HCT116 (cell line): ENCODE measurements around the gene EPB41L4A.

ENCODE experiments used
- CEBPB ChIP-seq: IDR thresholded peaks from 2 replicates; pipeline ENCODE4 v1.6.1; 2012; ENCODE audit warnings: low read depth
- CTCF ChIP-seq, 3 experiments: fragments of 200-600 bp in 1 of 3; sonication (generic) in 1 of 3; IDR thresholded peaks in 2 of 3; conservative IDR thresholded peaks in 1 of 3; 2 replicates each; pipeline ENCODE4 v1.5.1; 2012 to 2017; ENCODE audit warnings: low read depth in 2 of 3, low read length in 2 of 3, antibody characterized with exemption in 1 of 3, borderline replicate concordance in 1 of 3, control low read depth in 1 of 3, mild to moderate bottlenecking in 1 of 3, mixed read lengths in 1 of 3, mixed run types in 1 of 3, moderate library complexity in 1 of 3; ENCODE audit not compliant: insufficient read depth in 1 of 3
- EZH2 ChIP-seq: fragments of 200-600 bp; sonication (generic); IDR thresholded peaks from 2 replicates; pipeline ENCODE4 v1.6.1; 2017; ENCODE audit warnings: antibody characterized with exemption, mixed run types
- EZH2phosphoT487 ChIP-seq: fragments of 200-600 bp; IDR thresholded peaks from 2 replicates; pipeline ENCODE4 v1.6.1; 2018; ENCODE audit warnings: antibody characterized with exemption, borderline replicate concordance
- MAX ChIP-seq: IDR thresholded peaks from 2 replicates; pipeline ENCODE4 v1.6.1; 2012
- POLR2A ChIP-seq: IDR thresholded peaks from 2 replicates; pipeline ENCODE4 v1.7.0; 2011; ENCODE audit warnings: borderline replicate concordance; ENCODE audit not compliant: insufficient read depth, insufficient read length; ENCODE audit errors: extremely low read depth
- POLR2AphosphoS5 ChIP-seq: IDR thresholded peaks from 2 replicates; pipeline ENCODE4 v1.6.1; 2011; ENCODE audit warnings: mild to moderate bottlenecking, low read depth, low read length, moderate library complexity
- SP1 ChIP-seq: IDR thresholded peaks from 2 replicates; pipeline ENCODE4 v1.6.1; 2012; ENCODE audit warnings: low read depth

GRCh38 chr5:112186401-112186990, 232.6 kb downstream of the EPB41L4A start:
- TF ChIP-seq POLR2A = no peak
- peak; percentile 37 to 72 (median 51); a peak in 5 of 6 replicates for TF ChIP-seq CTCF (IDR thresholded peaks at IDR 0.05 in 2 of 3, conservative IDR thresholded peaks at IDR 0.05 in 1 of 3; ENCODE audit: borderline replicate concordance in 1 of 3, insufficient read depth in 1 of 3, low read depth in 2 of 3, low read length in 2 of 3)
- TF ChIP-seq EZH2phosphoT487 = no peak
- TF ChIP-seq EZH2 = no peak
- no peak for TF ChIP-seq MAX
- no peak for TF ChIP-seq POLR2AphosphoS5
- TF ChIP-seq SP1 = no peak
- no peak for TF ChIP-seq CEBPB
